Measurements from ENCODE around the gene FXR2.

FXR2 gene

GRCh38 chr17:7569571-7569970, 45.1 kb downstream of the FXR2 start:
- no peak for DNase-seq

GRCh38 chr17:7563115-7563869, 51.4 kb downstream of the FXR2 start:
- no peak for DNase-seq

- no peak for DNase-seq
Observed at GRCh38 chr17:7562208-7562605, 52.5 kb downstream of the FXR2 start.

GRCh38 chr17:7561589-7562207, 53.0 kb downstream of the FXR2 start, which contains the start of gene SENP3:
Gene SENP3 (plus strand): TSS chr17:7561919. CDS start chr17:7563077, 1,158 bp downstream.
- peak; percentile 52 for DNase-seq

GRCh38 chr17:7561028-7561575, 53.6 kb downstream of the FXR2 start:
- DNase-seq = peak; percentile 69

GRCh38 chr17:7560172-7561027, 54.3 kb downstream of the FXR2 start:
- DNase-seq = peak; percentile 47

GRCh38 chr17:7559320-7560171, 55.2 kb downstream of the FXR2 start:
- peak; percentile 61 for DNase-seq

- no peak for DNase-seq
Observed at GRCh38 chr17:7558544-7559319, 56.0 kb downstream of the FXR2 start, which contains the start of gene TNFSF13. Gene TNFSF13 (plus strand): TSS chr17:7558750. CDS start chr17:7559040, 290 bp downstream.

- DNase-seq = peak; percentile 88
Observed at GRCh38 chr17:7557775-7558543, 56.7 kb downstream of the FXR2 start.

- no peak for DNase-seq
Observed at GRCh38 chr17:7557147-7557764, 57.4 kb downstream of the FXR2 start.

GRCh38 chr17:7556627-7557026, 58.1 kb downstream of the FXR2 start:
- no peak for DNase-seq

GRCh38 chr17:7555320-7555948, 59.3 kb downstream of the FXR2 start:
- DNase-seq = no peak

GRCh38 chr17:7553356-7553755, 61.3 kb downstream of the FXR2 start:
- DNase-seq = no peak

GRCh38 chr17:7552621-7553051, 62.1 kb downstream of the FXR2 start:
- no peak for DNase-seq

- no peak for DNase-seq
Observed at GRCh38 chr17:7551396-7551795, 63.3 kb downstream of the FXR2 start.

GRCh38 chr17:7550344-7550743, 64.4 kb downstream of the FXR2 start:
- no peak for DNase-seq

- no peak for DNase-seq
Observed at GRCh38 chr17:7549401-7550055, 65.2 kb downstream of the FXR2 start.

GRCh38 chr17:7548585-7549400, 65.9 kb downstream of the FXR2 start, which contains the start of gene TNFSF12:
Gene TNFSF12 (plus strand): TSS chr17:7549058. CDS start chr17:7549154, 96 bp downstream.
- DNase-seq = no peak

Measured in DMS79 (cell line).